Adrenal gland (tissue), 12 donors: ENCODE results near the gene RHOBTB1. TPM values are rescaled to one million over a fixed set of nuclear protein-coding genes. Genes with fewer than 3 reads are reported as not detected.

Experiments used
- DNase-seq, 7 donors: peaks; one replicate each; pipeline ENCODE4 v3.0.0-alpha.2; 2019 to 2020
- H3K27ac ChIP-seq, 5 donors: fragments of 200-600 bp; sonication (generic) in 4 of 5; 1 replicate in 3 of 5; 2 replicates in 2 of 5; pipeline versions ENCODE4 v1.5.1 to v1.8.0; 2016 to 2020; ENCODE audit warnings: mild to moderate bottlenecking in 1 of 5
- H3K27me3 ChIP-seq: fragments of 200-600 bp; 2 replicates; pipeline ENCODE4 v1.8.0; 2021
- H3K36me3 ChIP-seq, 2 donors: fragments of 200-600 bp; replicated peaks in 1 of 2; 1 replicate in 1 of 2; 2 replicates in 1 of 2; pipeline versions ENCODE4 v1.5.1 to v1.8.0; 2018 to 2022
- H3K4me1 ChIP-seq, 2 donors: fragments of 200-600 bp; replicated peaks in 1 of 2; 1 replicate in 1 of 2; 2 replicates in 1 of 2; pipeline versions ENCODE4 v1.5.1 to v1.8.0; 2018 to 2021
- H3K4me3 ChIP-seq, 4 donors: fragments of 200-600 bp; sonication (generic) in 3 of 4; one replicate each; pipeline ENCODE4 v1.5.1; 2016 to 2018
- H3K9me3 ChIP-seq, 3 donors: fragments of 200-600 bp; sonication (generic) in 1 of 3; replicated peaks in 1 of 3; 1 replicate in 2 of 3; 2 replicates in 1 of 3; pipeline versions ENCODE4 v1.5.1 to v1.8.0; 2016 to 2021
- CTCF ChIP-seq, 6 experiments: fragments of 450-650 bp in 4 of 6; fragments of 200-600 bp in 2 of 6; sonication (generic) in 1 of 6; IDR thresholded peaks; 1 replicate in 5 of 6; 2 replicates in 1 of 6; pipeline versions ENCODE4 v1.5.1 to v1.8.0; 2016 to 2021; ENCODE audit warnings: antibody characterized with exemption in 6 of 6, mild to moderate bottlenecking in 2 of 6, moderate library complexity in 1 of 6
- POLR2A ChIP-seq, 2 donors: fragments of 450-650 bp; IDR thresholded peaks; one replicate each; pipeline ENCODE4 v1.6.1; 2017; ENCODE audit warnings: antibody characterized with exemption in 2 of 2, mild to moderate bottlenecking in 2 of 2, moderate library complexity in 1 of 2
- WGBS, 4 donors: extraction: QIAGEN DNeasy Blood & Tissue Kit in 2 of 4; methylation state at CpG; one replicate each; pipeline versions ENCODE4 v1.1.5 to v1.1.7; 2013 to 2017; 5-methylcytosine and 5-hydroxymethylcytosine counted together
- intact Hi-C, 2 donors: fragments of 100-400 bp; cut with DNase I; formaldehyde crosslinking; loops; one replicate each; pipeline versions ENCODE4 v1.14.1 to v1.15.0; 2022 to 2023
- polyA plus RNA-seq, 3 donors: library from polyadenylated mRNA; stranded (reverse); fragments of 200-250 nt in 2 of 3; fragments of 350-450 nt in 1 of 3; fragmentation: Illumina TruSeq in 1 of 3; extraction: RNeasy Lipid Tissue Mini Kit (QIAGEN cat#74804) in 1 of 3; gene quantifications; one replicate each; pipeline ENCODE4 v1.2.3, GENCODE V29; 2013 to 2014
- total RNA-seq, 9 donors: library from RNA; depleted of rRNA in 4 of 9; stranded (reverse); fragments of >200 nt in 4 of 9; fragments of 120-200 nt in 1 of 9; fragmentation: NEBNext Ultra II Directional in 1 of 9; extraction: Animal tissue kit (Norgen Biotek cat#: 25700) in 1 of 9; gene quantifications; one replicate each; pipeline versions ENCODE4 v1.1.0 to v1.2.4, GENCODE V29; 2013 to 2023
- donor health status: healthy with polysubstance abuse.
- donor health status: Bipolar disorder and iron deficiency.
- donor health status: DM: yes; HTN: yes; CAD: no.
- donor health status: DM: no; HTN: no; CAD: no.
- donor health status: DM: no; HTN: no; CAD: no.
- donor health status: DM: yes; HTN: yes; CAD: no.

RHOBTB1 gene
- total and polyA plus RNA-seq, 12 donors = 7.9 to 122 (median 26.6) TPM

GRCh38 chr10:60920479-60920878, 23.5 kb downstream of the RHOBTB1 start:
- Histone ChIP-seq H3K4me3 (no peak overlapping the region), H3K27ac (no peak overlapping the region), H3K27me3 (no peaks in the 10 kb centered on the region), H3K36me3 (no peaks in the 10 kb centered on the region), H3K9me3 (no peaks in the 10 kb centered on the region), H3K4me1 (no peaks in the 10 kb centered on the region)
- TF ChIP-seq CTCF (IDR thresholded peaks at IDR 0.05) (no peak), POLR2A (IDR thresholded peaks at IDR 0.05) (no peak)
- WGBS, 4 donors = 91 to 98% (median 93%) methylated on average over 4 of the region's 4 CpGs
- no peak for DNase-seq
- intact Hi-C loops = no loop called here

GRCh38 chr10:60919551-60919950, 24.4 kb downstream of the RHOBTB1 start:
- intact Hi-C loops = no loop called here
- no peak overlapping the region for H3K4me3 ChIP-seq
- no peaks in the 10 kb centered on the region for H3K27me3 ChIP-seq
- no peak overlapping the region for H3K27ac ChIP-seq
- H3K9me3 ChIP-seq = no peaks in the 10 kb centered on the region
- H3K4me1 ChIP-seq = no peaks in the 10 kb centered on the region
- TF ChIP-seq POLR2A (IDR thresholded peaks at IDR 0.05) = no peak
- TF ChIP-seq CTCF (IDR thresholded peaks at IDR 0.05) = no peak
- DNase-seq = no peak
- WGBS, 4 donors = 89 to 98% (median 94%) methylated on average over 2 of the region's 2 CpGs
- H3K36me3 ChIP-seq = no peaks in the 10 kb centered on the region

GRCh38 chr10:60917331-60918280, 26.4 kb downstream of the RHOBTB1 start:
- WGBS, 4 donors = 93 to 98% (median 95%) methylated on average over 4 of the region's 4 CpGs
- no peak overlapping the region for H3K27ac ChIP-seq
- H3K4me1 ChIP-seq = no peaks in the 10 kb centered on the region

GRCh38 chr10:60916025-60916424, 28.0 kb downstream of the RHOBTB1 start:
- no peaks in the 10 kb centered on the region for H3K9me3 ChIP-seq
- no peak overlapping the region for H3K27ac ChIP-seq
- no peaks in the 10 kb centered on the region for H3K36me3 ChIP-seq
- no peaks in the 10 kb centered on the region for H3K27me3 ChIP-seq
- DNase-seq = no peak
- H3K4me1 ChIP-seq = peaks cover under 1 to 7% of the 10 kb centered on the region in 2 donors
- 82 to 100% (median 96%) methylated on average over 3 to 4 of the region's 4 CpGs for WGBS, 4 donors
- TF ChIP-seq CTCF (IDR thresholded peaks at IDR 0.05) = no peak
- no peak for TF ChIP-seq POLR2A (IDR thresholded peaks at IDR 0.05)
- no peak overlapping the region for H3K4me3 ChIP-seq
- intact Hi-C loops = no loop called here

More at GRCh38 chr10:60917331-60918280, 26.4 kb downstream of the RHOBTB1 start:
- intact Hi-C loops = no loop called here
- DNase-seq = no peak
- Histone ChIP-seq H3K9me3 (no peaks in the 10 kb centered on the region), H3K27me3 (no peaks in the 10 kb centered on the region), H3K36me3 (no peaks in the 10 kb centered on the region), H3K4me3 (no peak overlapping the region)
- TF ChIP-seq POLR2A (IDR thresholded peaks at IDR 0.05) = no peak
- TF ChIP-seq CTCF (IDR thresholded peaks at IDR 0.05) = no peak
